T-helper 22 cell (primary cell): ENCODE data around the gene C1R.

Experiments
- DNase-seq: peaks from one replicate; pipeline ENCODE4 v3.0.0-alpha.2; 2020; ENCODE audit warnings: low read depth

The C1R gene

GRCh38 chr12:7099290-7099996 lies 7.2 kb upstream of the C1R start:
- no peak for DNase-seq

GRCh38 chr12:7096979-7097378 lies 4.7 kb upstream of the C1R start:
- DNase-seq = no peak

GRCh38 chr12:7096006-7096932 lies 4.0 kb upstream of the C1R start:
- no peak for DNase-seq

GRCh38 chr12:7093892-7094291 lies 1.6 kb upstream of the C1R start:
- no peak for DNase-seq

- no peak for DNase-seq
Measured at GRCh38 chr12:7093486-7093885, 1.2 kb upstream of the C1R start.

GRCh38 chr12:7092986-7093460 lies 778 bp upstream of the C1R start:
- DNase-seq = no peak

GRCh38 chr12:7091660-7092228 lies 501 bp downstream of the C1R start:
- no peak for DNase-seq

GRCh38 chr12:7091171-7091570 lies 1.1 kb downstream of the C1R start:
- no peak for DNase-seq

- no peak for DNase-seq
Measured at GRCh38 chr12:7090222-7090998, 1.8 kb downstream of the C1R start.

- DNase-seq = no peak
Measured at GRCh38 chr12:7089196-7089871, 2.9 kb downstream of the C1R start.

GRCh38 chr12:7083125-7083524 lies 9.1 kb downstream of the C1R start:
- no peak for DNase-seq

GRCh38 chr12:7081037-7081436 lies 11.2 kb downstream of the C1R start:
- no peak for DNase-seq

- DNase-seq = no peak
Measured at GRCh38 chr12:7079826-7080125, 12.5 kb downstream of the C1R start.

GRCh38 chr12:7078163-7078562 lies 14.1 kb downstream of the C1R start:
- DNase-seq = no peak

- no peak for DNase-seq
Measured at GRCh38 chr12:7076493-7076892, 15.8 kb downstream of the C1R start.

GRCh38 chr12:7075939-7076338 lies 16.3 kb downstream of the C1R start:
- no peak for DNase-seq

GRCh38 chr12:7075518-7075917 lies 16.7 kb downstream of the C1R start:
- DNase-seq = no peak

- no peak for DNase-seq
Measured at GRCh38 chr12:7073946-7074345, 18.3 kb downstream of the C1R start.

GRCh38 chr12:7072554-7072953 lies 19.7 kb downstream of the C1R start:
- no peak for DNase-seq

- DNase-seq = no peak
Measured at GRCh38 chr12:7072035-7072434, 20.2 kb downstream of the C1R start.

GRCh38 chr12:7069386-7069785 lies 22.9 kb downstream of the C1R start:
- no peak for DNase-seq

- DNase-seq = no peak
Measured at GRCh38 chr12:7068994-7069346, 23.3 kb downstream of the C1R start.
